Measurements from ENCODE around the gene INF2.
A peak's percentile ranks its signal among the peaks of the same experiment; 100 is the strongest.

DNA sequence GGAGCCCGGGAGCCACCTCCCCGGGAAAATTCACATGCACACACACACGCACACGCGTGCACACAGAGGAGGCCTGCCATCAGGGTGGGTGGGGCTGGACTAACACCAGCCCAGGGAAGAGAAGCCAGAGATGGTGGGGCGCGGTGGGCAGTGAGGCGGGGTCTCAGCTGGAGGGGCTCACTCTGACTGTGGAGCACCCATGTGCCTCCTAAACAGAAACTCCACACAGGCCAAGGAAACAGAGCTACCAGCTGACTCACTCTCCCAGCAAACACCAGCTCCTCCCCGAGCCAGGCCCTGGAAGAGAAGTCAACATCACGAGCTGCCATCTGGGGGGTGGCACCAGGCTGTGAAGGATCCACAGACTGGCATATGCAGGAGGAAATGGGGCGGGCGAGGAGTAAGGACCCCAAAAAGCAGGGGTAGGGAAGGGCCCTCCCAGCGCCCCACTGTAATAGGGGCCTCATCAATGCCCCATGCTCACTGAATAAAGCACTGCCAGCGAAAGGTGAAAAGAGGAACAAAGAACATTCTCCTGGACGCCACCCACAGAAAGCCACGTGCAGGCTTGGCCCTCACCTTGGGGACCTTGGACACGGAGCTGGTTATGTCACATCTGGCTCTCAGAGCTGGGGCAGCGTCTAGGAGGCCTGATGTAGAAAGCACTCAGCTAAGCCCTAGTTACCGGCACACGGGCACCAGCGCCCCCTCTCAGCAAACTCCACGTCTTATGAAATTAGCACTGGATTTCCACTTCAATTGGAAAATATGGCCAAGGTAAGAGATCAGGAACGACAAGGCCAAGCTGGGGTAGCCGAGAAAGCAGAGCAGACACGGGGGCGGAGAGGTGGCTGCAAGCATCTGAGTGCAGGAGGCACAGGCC lies 8.4 kb upstream of the INF2 start:
- TF ChIP-seq, protein P1, sequence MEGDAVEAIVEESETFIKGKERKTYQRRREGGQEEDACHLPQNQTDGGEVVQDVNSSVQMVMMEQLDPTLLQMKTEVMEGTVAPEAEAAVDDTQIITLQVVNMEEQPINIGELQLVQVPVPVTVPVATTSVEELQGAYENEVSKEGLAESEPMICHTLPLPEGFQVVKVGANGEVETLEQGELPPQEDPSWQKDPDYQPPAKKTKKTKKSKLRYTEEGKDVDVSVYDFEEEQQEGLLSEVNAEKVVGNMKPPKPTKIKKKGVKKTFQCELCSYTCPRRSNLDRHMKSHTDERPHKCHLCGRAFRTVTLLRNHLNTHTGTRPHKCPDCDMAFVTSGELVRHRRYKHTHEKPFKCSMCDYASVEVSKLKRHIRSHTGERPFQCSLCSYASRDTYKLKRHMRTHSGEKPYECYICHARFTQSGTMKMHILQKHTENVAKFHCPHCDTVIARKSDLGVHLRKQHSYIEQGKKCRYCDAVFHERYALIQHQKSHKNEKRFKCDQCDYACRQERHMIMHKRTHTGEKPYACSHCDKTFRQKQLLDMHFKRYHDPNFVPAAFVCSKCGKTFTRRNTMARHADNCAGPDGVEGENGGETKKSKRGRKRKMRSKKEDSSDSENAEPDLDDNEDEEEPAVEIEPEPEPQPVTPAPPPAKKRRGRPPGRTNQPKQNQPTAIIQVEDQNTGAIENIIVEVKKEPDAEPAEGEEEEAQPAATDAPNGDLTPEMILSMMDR (IDR thresholded peaks at IDR 0.05), result no peak
- TF ChIP-seq POLR2AphosphoS5 (IDR thresholded peaks at IDR 0.05) (peak in 1 of 3 donors; percentile 24), POLR2A (IDR thresholded peaks at IDR 0.05) (no peak)
